ENCODE results near the gene MED13L. TPM values are rescaled to one million over a fixed set of nuclear protein-coding genes. Genes with fewer than 3 reads are reported as not detected.

Gene MED13L
- total and polyA plus RNA-seq, 2 of the 8 experiments (the other 6 are each of a cell fraction or from before 2014, with no cell fraction given) = 15.9 to 51.7 TPM

GRCh38 chr12:116199160-116199706 is 78.3 kb downstream of the MED13L start (continued):
- TF ChIP-seq HDAC6 (IDR thresholded peaks at IDR 0.05; ENCODE audit: low read depth, low read length) (no peak), ATF2 (IDR thresholded peaks at IDR 0.05; ENCODE audit: low read length) (no peak), RAD21 (IDR thresholded peaks at IDR 0.05 in 1 of 2, conservative IDR thresholded peaks at IDR 0.05 in 1 of 2; ENCODE audit: low read depth in 2 of 2, low read length in 2 of 2) (no peak)
